ENCODE measurements around the gene RTP2.

Gene RTP2

GRCh38 chr3:187669675-187670504 lies 32.5 kb downstream of the RTP2 start, which contains the start of gene SST:
SST (minus strand) TSS chr3:187670394; CDS start chr3:187670291, 103 bp downstream.
- no peak for DNase-seq (ENCODE audit: low read depth)

GRCh38 chr3:187667526-187667925 lies 34.8 kb downstream of the RTP2 start:
- no peak for DNase-seq (ENCODE audit: low read depth)

GRCh38 chr3:187665764-187666402 lies 36.5 kb downstream of the RTP2 start:
- DNase-seq (ENCODE audit: low read depth): no peak

- DNase-seq (ENCODE audit: low read depth): no peak
These were observed 37.3 kb downstream of the RTP2 start for GRCh38 chr3:187665010-187665409.

- no peak for DNase-seq (ENCODE audit: low read depth)
These were observed 39.4 kb downstream of the RTP2 start for GRCh38 chr3:187662848-187663409.

- DNase-seq (ENCODE audit: low read depth): no peak
These were observed 41.1 kb downstream of the RTP2 start for GRCh38 chr3:187661267-187661666.

- DNase-seq (ENCODE audit: low read depth): no peak
These were observed 51.1 kb downstream of the RTP2 start for GRCh38 chr3:187651282-187651681.

Measured in stimulated activated CD8-positive, alpha-beta memory T cell treated with anti-CD3 and anti-CD28 coated beads, Interleukin-4, amount 100 ng/mL, for 24 hours (primary cell).